ENCODE results near the gene NOL3.
"Not testable (repeated sequence)": the region's sequence is repeated elsewhere in the genome, so short reads cannot be mapped to it uniquely, and the experiment has no call there.

Gene NOL3
- total RNA-seq = 2.3 reads per million, percentile 5 among the genes with 10 or more reads in this experiment

DNA sequence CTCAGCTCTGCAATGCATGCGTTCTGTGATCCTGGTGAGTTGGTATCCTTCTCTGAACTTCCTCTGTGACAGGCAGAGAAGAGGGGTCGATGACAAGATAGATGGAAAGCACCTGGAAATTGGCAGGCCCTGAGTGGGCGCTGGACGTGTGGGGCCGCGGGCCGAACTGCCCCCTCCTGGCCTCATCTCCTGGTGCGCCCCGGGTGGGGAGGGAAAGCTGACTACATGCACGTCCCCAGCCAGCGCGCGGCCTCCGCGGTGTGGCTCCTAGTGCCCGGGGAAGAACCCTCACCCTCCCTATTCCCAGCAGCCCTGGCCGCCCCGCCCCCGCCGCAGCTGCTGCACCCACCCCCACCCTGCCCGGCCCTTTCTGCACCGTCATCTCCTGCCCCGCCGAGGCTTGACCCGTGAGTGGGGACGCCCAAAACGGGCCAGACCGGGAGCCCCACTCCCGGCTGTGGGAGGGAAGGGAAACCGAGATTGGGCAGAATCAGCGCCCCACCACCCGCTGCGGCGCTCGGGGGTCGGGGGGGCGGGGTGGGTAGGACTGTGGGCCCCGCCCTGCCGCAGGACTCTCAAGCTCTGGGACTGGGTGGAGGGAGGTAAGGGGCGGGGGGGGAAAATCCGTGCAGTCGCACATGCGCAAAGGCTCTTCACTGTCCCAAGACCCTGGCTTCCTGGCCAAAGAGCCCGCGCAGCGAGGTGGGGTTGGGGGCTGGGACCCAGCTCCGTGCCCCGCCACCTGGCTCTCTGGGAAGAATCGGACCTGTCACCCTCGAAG lies at the start of gene NOL3:
NOL3 (plus strand) TSS at position 371 of the 781 bp plus-strand sequence.
- DNase-seq = no peak

DNA sequence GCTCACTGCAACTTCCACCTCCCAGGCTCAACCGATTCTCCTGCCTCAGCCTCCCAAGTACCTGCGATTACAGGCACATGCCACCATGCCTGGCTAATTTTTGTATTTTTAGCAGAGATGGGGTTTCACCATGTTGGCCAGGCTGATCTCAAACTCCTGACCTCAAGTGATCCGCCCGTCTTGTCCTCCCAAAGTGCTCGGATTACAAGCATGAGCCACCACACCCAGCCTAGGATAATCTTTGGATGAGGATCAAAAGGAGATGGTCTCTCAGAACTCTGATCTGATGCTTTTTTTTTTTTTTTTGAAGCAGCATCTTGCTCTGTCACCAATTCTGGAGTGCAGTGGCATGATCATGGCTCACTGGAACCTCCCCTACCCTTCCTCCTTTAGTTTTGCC lies 47.5 kb upstream of the NOL3 start:
- DNase-seq = not testable (repeated sequence)

DNA sequence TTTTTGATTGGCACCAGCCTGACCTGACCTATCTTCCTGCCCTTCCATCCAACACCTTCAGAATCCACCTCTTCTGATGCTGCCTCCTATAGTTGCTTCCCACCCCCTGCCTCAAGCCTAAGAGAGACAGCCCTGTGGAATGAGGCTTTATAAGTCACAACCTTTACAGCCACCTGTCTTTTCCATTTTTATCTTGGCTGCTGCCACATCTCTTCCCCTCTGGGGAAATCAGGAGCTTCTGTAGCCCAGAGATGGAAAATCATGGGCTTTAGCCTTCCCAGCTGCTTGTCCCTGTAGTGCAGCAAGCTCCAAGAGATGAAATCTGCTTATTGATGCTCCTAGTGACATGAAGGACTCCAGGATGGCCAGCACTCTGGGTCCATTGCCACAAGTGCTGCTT lies 41.9 kb upstream of the NOL3 start:
- DNase-seq = no peak

DNA sequence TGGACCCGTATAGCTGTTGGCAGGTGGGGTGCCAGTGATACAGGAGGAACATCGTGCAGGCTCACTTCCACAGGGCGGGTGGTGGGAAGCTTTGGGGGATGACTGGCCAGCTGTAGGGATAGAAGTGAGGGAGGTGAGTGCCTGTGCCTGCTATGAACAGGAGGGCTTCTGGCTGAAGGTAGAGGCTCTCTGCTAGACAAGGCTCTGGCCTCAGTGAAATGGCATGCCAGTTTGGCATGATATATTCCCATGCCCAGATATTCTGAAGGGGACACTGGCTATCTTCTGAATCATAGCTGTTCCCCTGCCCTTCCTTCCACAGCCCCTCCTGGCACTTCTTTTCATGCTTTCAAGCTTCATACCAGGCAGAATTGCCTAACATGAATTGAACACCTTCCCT lies 41.5 kb upstream of the NOL3 start:
- DNase-seq = no peak

DNA sequence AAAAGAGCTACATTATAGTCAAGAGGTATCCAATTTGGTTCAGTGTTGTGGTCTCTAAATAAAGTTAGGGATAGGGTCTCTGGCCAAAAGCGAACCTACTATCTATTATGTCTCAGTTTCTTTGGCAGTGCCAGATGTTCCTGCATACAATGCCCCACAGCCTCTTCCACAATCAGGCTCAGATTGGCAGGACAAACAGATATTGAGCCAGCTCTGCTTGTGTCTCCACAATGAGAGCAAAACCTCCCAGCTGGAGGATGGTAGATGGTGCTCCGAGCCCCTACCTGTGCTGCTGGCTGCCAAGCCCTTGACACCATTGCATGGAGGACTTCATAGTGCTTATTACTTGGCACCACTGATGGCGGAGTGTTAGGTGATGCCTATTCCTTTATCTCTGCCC lies 40.9 kb upstream of the NOL3 start:
- no peak for DNase-seq

DNA sequence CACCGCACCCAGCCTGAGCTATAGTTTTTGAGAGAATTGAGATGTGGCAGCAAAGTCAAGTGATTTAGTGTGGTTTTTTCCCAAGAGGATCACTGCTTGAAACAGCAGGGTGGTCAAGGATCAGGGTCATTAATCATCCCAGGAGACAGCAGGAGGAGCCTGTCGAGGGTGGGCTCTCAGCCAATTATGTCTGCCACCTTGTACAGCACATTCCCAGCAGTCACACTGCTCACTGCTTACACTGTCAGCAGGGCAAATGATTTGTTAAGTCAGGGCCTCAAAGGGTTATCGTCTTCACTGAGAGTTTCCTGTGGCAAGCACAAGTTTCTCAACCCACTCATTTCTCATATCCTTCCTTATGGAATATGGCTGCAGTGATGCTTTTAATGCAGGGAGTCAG lies 32.7 kb upstream of the NOL3 start:
- DNase-seq = no peak

DNA sequence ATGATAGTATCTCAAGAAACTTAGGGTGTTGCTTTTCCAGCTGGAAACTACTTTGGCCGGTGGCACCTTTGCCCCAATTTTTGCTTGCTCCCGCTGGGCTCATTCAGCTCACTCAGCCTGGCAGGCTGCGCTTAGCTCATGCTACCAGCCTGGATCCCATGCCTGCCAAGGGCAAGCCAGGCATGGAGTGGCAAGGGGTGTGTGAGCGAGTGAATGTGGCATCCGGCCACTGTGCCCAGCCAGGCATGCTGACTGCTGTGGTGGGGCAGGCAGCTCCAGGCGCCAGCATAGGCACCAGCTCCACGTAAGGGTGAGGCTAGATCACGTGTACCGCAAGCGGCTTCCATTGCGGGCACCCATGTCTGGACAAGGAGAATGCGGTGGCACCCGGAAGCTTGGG lies 28.9 kb upstream of the NOL3 start:
- DNase-seq = no peak

DNA sequence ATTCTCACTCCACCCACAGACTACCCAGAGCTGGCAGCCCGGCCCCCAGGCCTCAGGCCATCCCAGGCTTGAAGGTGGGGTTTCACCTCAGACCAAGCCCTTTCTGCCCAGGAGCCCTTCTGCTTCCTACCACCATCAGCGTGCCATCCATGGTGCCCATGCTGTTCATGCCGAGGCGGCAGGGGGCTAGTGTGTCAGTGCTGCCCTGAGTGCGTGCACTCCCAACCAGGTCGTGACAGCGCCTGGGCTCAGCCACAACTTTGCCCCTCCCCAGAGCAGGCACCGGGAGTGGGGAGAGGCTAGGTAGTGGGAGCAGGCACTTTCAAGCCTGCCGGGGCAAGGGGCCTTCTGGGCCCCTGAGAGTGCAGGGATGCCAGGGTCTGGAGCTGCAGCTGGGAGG lies 28.0 kb upstream of the NOL3 start:
- DNase-seq = no peak

DNA sequence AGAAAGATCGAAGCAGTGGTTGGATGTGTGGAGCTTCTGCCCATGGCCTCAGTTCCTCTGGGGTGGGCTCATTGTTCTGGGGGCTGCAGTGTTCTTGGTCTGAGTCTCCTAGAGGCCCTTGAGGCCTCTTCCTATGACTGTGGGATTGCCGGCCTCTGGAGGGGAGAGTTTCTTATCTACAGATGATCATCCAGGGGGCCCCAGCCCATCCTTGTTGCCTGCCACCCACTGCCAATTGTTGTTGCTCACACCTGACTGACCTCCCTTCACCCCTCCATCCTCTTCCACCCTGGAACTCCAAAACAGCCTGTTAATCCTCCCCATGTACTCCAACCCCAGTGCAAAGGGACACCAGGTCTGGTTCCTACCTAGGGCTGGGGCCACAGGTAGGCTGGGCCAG lies 25.4 kb upstream of the NOL3 start:
- DNase-seq = no peak

DNA sequence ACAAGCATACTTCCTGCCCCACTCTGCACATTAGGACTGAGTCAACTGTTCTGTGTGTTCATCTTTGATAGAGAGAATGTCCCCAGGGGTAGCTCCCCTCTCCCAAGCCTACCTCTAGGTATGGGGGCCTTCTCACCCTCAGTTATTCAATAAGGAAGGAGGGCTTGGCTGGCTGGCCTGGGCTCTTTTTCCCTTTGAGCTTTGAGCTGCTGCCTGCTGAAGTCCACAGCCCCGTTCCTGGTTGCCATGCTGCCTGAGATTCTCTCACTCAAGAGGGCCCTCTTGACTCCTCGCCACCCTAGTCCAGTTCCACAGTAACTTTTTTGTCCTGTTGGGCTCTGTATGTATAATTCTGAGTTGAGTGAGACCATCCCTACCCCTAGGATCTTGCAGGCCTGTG lies 24.6 kb upstream of the NOL3 start:
- DNase-seq = no peak

DNA sequence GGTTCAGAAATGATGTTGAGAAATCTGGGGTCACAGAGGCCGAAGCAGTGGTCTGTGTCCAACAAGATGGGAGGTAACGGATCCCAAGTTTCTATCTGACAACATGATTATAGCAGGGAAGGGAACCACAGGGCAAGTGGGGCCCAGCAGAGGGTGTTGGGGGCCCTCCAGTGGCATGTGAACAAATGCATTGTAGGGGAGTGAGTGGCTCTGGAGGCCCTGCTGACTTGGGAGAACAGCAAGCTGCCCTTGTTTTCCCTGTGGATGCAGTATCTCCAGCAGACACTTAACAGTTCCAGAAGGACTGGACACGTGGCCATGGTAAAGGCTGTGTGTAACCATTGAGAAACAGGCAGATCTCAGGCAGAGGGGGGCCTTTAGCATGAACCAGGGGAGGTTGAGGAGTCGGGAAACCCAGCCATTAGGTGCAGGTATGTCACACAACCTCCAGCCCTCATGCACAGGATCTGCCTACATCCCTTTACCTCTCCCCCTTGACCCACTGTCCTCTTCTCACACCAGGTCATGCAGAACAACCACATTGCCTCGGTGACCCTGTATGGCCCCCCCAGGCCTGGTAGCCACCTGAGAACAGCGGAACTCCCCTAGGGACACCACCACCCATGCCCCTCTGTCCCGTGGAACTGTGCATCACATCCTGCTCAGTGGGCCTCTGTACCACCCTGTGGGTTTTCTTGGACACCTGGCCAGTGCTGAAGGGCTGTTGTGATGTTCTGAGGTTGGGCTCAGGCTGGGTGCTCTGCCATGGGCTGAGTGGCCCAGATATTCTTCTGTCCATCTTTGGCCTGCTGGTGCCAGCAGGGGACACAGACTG lies 23.6 kb upstream of the NOL3 start:
- DNase-seq = no peak

DNA sequence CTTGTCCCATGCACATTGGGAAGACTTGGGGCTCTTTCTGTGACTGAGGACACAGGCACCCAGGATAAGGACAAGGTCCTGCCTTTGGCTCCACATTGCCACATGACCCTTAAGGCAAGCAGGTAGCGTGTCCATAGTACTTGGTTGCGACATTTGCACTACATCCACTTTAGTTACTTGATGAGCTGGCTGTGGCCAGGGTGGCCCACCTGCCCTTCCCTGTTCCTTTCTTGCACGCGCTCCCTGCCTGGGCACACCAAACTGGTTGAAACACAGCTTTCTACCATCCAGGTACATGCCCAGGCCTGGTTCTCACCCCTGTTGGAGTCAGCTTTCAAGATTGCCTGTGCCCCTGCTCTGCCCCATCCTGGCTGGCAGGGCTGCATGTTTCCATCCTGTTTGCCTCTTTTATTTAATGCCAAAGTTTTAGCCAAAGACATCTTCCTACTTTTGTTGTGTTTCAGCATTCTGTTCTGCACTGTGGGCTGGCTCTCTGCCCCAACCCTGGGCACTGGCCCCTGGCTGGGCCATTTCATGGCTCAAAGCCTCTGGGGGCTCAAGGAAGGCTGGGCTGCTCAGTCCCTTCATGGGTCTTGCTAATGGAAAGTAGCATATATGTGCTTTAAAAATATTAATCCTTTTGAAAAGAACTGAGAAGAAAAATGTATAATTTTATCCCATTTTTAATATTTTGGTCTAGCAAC lies 22.7 kb upstream of the NOL3 start:
- no peak for DNase-seq

DNA sequence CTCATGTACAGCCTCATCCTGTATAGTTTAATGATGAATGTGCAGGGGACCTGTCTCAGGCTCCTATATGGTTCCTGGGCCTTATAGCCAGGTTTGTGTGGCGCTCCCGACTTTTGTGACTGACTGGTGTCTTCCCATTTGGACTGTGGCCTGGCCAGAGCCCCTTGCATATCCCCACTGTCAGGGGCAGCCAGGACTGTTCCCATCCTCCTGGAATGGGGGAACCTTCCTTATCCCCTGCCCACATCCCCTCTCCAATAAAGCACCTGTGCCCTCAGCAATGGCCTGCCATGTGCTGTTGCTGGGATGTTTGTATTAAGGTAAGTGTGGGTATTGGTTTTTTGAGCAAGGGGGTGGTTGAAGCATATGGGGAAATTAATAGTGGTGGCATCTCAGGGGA lies 22.1 kb upstream of the NOL3 start:
- DNase-seq = no peak

DNA sequence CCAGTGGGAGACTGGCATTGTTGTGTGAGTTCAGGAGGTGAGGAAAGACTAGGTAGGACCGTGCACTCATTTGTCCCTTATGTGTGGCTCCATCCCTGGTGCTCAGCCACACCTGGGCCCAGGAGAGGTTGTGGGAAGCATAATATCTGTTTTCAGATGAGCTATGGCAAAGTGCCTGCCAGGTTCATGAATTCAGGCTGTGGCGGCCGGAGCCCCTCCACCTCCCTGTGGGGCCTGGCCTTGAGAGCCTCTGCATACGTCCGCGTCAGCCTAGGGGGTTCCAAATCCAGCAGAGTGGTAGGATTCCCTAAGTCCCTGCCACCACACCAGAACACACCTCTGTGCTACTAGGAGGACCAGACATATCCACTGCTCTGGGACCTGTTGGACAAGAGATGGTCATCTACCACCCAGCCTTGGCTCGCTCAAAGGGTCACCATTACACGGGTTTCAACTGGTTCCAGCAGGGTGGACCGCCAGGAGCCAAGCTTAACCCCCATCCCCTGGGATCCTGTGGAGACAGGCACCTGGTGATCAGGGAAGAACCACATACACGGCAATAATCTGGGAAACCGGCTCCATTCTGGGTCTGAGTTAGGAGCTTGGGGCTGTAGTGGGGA lies 21.6 kb upstream of the NOL3 start:
- no peak for DNase-seq

DNA sequence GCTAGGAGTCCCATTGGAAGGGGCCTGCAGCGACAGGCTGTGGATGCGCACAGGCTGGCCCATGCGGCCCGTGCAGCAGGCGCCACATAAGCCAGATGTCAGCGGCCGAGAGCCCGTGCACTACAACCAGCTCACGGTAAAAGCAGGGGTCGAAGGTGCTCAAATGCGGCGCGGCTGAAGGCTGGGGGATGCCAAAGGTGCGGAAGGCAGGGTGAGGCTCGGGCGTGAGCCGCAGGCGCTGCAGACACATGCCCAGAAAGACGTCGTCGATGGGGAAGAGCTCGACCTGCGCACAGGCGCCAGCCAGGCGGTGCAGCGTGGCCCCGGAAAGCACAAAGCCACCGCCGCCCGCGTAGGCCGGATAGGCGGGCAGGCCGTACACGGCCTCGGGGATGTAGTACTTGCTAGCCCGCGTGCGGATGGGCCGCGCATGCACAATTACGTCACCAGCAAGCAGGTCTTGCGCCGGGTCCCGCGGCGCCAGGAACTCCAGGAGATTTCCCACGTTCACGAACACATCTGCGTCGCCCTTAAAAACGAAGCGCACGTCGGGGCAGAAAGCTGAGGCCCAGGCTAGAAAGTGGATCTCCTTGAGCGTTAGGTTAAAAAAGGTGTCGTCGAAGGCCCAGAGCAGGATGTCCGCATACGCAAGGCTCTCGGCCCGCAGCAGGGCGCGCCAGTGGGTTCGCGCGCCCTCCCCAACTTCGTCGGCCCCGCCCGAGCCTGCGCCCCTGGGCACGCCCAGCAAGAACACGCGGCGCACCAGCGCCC lies 20.9 kb upstream of the NOL3 start:
- DNase-seq = no peak

DNA sequence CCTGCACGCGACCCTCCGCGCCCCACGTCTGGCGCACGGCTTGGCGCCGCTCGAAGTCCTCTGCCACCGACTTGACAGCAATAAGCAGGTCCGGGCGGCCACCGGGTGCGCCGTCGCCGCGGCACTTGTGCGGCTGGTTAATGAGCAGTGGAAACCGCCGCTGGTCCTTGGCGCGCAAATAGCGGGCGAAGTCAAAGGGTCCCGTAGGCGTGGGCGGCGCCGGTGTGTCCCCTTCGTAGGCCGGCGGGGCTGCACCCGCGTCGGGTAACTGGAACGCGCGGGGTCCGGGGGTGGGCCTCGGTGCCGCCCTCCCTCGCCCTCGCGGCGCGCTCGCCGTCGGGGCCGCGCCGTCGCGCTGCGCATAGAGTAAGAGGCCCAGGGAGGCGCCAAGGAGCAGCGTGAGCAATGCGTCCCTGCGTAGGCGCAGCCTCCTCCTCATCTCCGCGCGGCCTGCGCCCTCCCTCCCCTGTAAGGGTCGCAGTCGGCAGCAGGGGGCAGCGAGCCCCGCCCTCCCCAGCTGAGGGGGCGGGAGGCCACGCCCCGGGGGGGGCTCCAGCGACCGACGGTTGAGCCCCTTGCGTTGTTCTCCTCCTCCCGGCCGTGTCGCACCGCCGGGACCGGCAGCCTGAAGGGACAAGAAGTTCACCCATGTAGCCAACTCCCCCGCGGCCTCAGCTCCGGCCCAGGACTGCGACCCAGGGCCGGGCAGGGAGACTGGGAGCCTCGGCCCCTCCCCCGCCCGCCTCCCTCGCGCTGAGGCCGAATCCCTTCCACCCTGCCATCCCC lies 20.1 kb upstream of the NOL3 start:
- DNase-seq = no peak

DNA sequence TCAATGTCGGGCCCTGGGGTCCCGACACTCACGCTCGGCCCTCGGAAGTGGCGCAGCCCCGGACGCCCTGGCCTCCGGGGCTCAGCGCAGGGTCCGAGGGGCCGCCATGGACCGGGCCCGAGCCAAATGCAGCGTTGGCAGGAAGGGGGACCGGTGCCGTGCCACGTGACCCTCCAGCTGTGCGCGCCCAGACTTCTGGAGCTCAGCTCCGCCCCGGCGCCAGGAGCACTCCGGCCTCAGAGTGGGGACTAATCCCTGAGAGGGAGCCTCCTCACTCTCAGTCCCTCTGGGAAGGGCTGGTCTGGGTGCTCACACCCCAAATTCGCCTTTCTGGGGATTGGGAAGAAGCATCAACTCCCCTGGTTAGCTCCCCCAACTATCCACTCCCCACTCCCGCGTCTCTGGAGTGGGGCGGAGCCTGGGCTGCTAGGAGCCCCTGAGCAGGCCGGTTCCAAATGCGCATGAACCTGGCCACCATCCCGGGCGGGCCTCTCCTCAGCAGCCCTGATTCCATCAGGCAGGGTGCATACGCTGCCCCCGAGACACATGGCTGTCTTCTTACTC lies 19.4 kb upstream of the NOL3 start, which contains the start of gene B3GNT9:
B3GNT9 (minus strand) TSS at position 166 of the 564 bp plus-strand sequence. CDS start 513 bp downstream, outside the sequence.
- no peak for DNase-seq

DNA sequence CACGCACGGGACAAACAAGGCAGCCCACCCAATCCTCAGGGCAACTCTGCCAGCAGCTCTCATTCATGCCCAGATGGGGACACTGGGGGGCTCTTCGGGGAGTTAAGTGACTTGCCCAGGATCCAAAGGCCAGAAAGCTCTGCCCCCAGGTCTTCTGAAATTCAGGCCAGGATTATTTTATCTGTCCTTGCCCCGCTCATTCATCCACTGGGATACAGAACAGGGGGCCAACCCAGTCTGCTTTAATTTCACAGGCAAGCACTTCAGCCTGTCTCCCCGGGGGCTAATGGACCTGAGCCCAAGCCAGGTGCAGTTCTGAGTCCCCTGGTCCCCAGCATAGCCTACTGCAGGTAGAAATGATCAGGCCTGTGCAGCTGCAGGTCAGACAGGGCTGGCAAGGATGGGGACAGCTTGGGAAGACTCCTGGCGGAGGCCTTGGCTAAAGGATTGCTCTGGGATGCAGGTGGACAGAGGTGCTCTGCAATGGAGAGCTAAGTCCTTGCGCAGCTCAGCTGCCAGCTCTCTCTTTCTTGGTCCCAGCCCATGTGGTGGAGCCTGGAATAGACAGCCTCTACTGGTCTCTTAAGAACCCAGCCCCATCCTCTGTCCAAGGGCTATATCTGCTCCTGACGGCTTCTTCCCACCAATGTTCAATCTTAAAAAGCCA lies 18.8 kb upstream of the NOL3 start:
- no peak for DNase-seq

DNA sequence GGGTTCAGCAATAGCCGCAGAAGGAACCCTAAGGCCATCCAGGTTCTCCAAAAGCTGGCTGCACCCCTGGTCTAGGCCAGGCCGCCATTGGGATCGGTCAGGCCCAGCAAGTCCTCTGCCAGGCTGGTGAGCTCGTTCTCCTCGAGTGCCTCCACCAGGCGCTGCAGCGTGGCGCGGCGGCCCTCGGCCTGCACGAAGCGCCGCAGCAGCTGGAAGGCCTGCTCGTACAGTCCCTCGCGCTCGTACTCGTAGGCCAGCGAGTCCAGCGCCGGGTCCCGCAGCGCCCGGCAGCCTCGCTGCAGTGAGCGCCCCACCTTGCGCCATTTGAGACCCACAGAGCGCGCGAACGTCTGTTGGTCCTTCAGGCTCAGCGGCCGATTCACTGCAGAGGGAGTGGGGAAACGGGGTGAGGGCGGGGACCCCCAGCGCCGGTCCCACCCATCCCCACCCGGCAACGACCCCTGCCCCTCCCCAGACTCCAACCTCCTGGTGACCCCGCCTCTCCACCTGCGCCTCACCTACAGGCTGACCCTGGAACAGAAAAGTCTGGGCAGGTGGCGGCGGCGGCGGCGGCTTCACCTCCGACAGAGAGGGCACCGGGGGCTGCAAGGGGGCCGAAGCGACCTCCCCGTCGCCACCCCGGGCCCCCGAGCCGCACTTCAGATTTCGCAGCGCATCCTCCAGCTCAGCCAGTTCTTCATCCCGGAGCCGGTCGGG lies 15.6 kb upstream of the NOL3 start:
- no peak for DNase-seq

All from effector CD4-positive, alpha-beta T cell (primary cell).